WTC11 (cell line): ENCODE data around the gene NKX2-3.

ENCODE experiments used
- MAX ChIP-seq: sonication (generic); formaldehyde crosslinking; IDR thresholded peaks from 2 replicates; pipeline ENCODE4 v1.8.0; 2022; ENCODE audit warnings: mild to moderate bottlenecking, missing genetic modification reagents
- NFYB ChIP-seq: sonication (generic); formaldehyde crosslinking; conservative IDR thresholded peaks from 2 replicates; pipeline ENCODE4 v1.8.0; 2022; ENCODE audit warnings: low read depth, missing genetic modification reagents
- TF ChIP-seq, protein P1 (sequence below): fragments of 200-600 bp; IDR thresholded peaks from 2 replicates; pipeline ENCODE4 v1.8.0; 2022; ENCODE audit warnings: antibody characterized with exemption

DNA sequence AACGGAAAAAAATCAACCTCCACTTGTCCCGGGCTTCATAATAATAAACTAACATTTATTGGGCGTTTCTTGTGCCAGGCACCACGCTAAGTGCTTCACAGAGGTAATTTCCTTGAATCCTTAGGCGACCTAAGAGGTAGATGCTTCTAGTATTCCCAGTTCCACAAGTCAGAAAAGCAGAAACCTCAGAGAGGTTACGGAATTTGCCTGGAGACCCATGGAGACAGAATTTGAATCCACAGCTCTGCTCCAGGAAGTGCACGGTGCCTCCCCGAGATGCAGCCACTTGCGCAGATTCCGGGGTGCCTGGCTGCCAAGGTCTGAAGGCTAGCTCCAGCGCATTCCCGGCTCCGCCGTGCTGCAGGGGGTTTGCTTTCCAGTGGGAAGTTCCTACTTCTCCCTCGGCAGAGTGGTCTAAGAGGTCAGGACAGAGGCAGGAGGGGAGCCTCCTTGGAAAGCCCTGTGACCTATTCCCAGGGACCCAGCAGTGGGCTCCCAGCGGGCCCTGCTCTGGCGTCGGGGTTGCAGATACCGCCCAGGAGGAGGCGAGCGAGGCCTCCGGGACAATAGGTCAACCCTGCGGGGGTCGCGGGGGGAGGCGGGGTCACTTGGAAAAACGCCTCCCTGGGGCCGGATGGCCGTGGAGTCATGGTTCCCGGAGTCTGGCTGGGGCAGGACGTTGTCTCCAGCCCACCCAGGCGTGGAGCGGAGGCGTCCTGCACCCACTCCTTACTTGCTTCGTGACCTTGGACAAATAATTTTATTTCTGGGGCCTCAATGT is 10.1 kb upstream of the NKX2-3 start:
- TF ChIP-seq, protein P1, sequence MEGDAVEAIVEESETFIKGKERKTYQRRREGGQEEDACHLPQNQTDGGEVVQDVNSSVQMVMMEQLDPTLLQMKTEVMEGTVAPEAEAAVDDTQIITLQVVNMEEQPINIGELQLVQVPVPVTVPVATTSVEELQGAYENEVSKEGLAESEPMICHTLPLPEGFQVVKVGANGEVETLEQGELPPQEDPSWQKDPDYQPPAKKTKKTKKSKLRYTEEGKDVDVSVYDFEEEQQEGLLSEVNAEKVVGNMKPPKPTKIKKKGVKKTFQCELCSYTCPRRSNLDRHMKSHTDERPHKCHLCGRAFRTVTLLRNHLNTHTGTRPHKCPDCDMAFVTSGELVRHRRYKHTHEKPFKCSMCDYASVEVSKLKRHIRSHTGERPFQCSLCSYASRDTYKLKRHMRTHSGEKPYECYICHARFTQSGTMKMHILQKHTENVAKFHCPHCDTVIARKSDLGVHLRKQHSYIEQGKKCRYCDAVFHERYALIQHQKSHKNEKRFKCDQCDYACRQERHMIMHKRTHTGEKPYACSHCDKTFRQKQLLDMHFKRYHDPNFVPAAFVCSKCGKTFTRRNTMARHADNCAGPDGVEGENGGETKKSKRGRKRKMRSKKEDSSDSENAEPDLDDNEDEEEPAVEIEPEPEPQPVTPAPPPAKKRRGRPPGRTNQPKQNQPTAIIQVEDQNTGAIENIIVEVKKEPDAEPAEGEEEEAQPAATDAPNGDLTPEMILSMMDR = no peak
- TF ChIP-seq MAX (CRISPR knock-in tag) = no peak
- TF ChIP-seq NFYB = no peak
